Nucleus accumbens (tissue), 56 donors: ENCODE data around the gene MDN1.

Experiments used
- DNase-seq, 56 donors: peaks; one replicate each; lab custom pipeline; 2025; lab: John Stamatoyannopoulos, UW

MDN1 gene

DNA sequence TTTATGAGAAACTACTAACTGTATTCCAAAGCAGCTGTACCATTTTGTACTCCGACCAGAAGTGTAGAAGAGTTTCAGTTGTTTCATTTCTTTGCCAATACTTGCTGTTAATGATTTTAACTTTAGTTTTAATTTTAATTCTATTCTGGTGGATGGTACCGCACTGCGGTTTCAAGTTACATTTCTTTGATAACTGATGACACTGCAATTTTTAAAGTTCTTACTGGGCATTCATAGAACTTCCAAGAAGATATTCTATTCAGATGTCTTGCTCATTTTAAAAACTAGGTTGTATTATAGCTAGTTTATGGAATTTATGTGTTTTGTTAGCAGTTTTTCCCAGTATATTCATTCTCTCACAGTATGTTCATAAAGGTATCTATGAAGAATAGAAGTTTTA lies 117.2 kb downstream of the MDN1 start:
- no peak for DNase-seq

DNA sequence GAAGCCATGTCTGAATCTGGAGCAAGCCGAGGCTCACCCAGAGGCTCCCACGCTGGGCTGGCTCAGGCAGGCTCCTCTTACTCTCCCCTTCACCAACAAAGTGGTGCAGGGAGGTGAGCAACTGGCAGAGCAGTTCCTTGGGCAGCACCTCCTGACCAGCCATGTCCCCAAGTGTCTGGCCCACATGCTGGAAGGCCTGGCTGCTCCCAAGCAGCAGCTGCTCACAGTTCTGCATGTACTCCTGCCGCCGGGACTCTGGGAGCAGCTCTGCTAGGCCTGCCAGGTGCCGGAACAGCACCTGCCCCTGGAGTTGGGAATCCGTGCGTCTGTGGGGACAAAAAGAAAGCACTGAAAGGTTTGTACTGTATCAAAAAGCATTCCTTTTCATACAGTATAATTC lies 123.9 kb downstream of the MDN1 start:
- no peak for DNase-seq

DNA sequence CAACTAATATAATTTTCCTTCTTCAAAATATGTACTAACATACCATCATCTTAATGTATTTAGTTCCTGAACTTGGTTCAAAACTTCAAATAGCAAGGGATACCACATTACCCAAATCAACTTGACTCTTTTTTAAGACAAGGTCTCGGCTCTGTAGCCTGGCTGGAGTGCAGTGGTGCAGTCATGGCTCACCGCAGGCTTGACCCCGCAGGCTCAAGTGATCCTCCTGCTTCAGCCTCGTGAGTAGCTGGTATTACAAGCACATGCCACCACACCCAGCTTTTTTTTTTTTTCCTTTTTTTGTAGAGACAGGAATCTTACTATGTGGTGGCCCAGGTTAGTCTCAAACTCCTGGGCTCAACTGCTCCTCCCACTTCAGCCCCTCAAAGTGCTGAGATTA lies 125.2 kb downstream of the MDN1 start:
- no peak for DNase-seq

DNA sequence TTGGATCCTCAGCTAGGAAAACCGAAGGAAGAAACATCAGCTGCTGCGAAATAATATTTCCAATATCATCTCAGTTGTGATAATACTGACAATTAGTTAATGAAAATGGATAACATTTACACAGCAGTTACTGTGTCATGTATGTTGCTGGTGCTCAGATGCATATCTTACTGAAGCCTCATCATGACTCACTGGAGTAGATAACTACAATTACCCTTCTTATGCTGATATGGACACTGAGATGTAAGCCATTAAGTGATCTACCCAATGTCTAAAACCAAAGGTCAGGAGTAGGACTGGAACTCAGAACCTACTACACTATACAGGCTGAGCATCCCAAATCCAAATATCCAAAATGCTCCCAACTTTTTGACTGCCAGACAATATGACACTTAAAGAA lies 126.4 kb downstream of the MDN1 start:
- DNase-seq = no peak

DNA sequence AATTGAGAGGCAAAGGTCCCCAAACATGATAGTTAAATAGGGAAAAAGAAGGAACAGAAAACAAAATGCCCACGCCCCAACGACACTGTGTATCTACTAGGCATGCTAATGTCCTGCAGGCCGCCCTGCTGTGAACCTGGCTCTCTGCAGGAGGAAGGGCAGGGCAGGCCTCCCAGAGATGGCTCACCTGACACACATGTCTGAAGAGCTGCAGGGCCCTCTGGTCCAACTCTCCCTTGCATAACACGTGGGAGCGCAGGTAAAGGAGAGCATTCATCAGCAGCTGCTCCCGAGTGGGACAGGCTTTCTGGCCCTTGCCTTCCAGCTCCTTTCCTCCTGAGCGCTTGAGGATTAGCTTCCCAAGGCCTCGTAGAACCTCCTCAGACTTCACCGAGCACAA lies 127.3 kb downstream of the MDN1 start:
- DNase-seq = no peak

DNA sequence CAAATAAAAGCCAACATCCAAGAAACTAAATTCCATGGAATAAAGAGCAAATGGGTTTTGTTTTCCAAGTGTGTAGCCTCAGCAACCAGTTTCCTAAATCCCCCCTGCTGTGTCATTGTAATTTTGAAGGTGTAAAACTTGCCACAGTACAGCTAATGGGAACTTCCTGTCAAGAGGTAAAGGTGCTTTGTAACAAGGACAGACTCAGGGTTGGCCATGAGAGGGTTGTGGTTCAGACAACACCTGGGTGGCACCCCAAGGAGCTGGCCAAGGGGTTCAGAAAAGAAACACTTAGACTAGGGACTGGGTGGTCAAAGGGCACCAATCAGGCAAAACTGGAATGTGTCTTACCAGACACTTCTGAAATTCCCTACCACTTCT lies 128.7 kb downstream of the MDN1 start:
- DNase-seq = no peak

DNA sequence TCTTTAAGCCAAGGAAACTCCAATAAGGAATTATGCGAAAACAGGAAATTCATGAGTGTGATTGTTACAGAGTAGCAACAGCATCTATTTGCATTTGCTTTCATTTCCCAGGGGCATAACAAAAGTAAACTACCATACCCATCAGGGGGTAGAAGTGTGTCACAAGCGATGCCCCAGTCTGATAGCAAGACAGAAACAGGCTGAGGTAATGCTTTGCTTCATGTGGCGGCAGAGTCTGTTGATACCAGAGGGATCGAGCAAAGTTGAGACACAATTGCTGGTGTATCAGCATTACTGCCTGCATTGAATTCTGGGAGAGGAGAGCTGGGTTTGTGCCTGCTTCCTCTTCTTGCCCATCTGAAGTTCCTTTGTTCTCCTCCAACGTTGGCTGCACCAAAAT lies 129.9 kb downstream of the MDN1 start:
- peak in 52 of 56 donors; percentile 6 to 83 (median 58) for DNase-seq

DNA sequence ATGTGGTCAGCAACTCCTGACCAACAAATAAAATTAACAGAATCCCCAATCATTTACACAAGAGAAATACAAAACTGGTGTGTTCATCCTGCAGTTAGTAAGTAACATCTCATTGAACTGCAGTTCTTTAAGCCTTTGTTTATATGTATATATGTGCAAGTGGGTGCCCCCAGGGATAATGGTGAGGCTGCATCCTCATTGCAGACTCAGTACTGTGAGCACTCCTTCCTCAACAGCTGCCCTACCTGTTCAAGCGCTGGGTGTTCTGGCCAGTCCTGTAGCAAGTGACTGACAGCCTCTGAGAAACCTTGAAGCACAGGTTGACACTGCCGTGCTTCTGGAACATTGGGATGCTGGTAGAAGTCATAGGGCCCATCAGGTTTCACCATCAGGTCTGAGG lies 131.3 kb downstream of the MDN1 start:
- no peak for DNase-seq

DNA sequence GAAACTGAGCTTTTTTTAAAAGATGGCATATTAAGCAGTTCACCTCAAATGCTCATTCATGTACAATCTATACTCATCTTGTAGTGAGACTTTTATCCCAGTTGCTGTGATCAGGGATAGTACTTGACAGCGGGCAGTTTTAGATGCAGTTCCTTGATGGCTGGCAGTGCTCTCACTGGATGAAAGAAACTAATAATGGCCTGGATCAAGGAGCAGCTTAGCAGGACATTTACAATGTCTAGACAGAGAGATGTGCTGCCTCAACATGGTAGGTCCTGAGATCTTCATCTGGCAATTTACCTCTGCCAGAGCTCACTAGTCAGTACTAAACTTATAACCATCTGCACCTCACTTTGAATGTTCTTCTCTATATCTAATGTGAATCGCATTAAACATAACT lies 134.3 kb downstream of the MDN1 start:
- no peak for DNase-seq

DNA sequence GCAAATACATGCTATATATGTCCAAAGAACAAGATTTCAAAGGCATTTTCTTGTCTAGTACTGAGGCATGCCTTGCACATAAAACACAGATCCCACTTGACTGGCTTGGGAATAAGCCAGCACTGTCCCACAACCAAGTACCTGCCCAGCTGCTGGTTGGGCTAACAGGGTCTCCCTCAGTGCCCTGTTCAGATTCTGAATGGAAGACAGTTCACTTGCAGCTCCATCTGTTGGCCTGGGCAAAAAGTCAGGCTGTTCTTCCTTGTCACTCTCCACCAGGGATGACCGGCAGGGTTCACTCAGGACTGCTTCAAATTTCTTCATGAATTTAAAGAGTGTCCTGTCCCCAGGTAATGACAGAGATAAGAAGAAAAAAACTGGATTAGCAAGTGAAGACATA lies 136.6 kb downstream of the MDN1 start:
- no peak for DNase-seq

DNA sequence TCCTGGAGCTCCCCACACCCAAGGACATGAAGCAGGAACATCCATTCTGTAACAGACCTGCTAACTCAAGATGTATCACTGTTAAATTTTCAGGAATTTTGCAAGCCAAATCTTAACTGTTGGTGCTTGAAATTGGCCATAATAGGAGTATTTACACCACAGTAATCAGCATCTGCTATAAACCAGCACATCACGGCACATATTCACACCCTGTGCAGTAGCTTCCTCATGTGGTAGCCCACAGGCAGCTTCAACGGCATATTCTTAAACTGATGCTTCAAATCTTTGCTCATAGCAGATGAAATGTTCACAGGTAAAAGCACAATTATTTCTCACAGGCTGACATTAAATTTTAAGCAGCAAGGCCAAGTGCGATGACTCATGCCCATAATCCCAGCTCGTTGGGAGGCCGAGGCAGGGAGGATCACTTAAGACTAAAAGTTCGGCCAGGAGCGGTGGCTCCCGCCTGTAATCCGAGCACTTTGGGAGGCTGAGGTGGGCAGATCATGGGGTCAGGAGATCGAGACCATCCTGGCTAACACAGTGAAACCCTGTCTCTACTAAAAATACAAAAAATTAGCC lies 137.5 kb downstream of the MDN1 start:
- peak in 3 of 56 donors; percentile 6 to 10 (median 9) for DNase-seq

DNA sequence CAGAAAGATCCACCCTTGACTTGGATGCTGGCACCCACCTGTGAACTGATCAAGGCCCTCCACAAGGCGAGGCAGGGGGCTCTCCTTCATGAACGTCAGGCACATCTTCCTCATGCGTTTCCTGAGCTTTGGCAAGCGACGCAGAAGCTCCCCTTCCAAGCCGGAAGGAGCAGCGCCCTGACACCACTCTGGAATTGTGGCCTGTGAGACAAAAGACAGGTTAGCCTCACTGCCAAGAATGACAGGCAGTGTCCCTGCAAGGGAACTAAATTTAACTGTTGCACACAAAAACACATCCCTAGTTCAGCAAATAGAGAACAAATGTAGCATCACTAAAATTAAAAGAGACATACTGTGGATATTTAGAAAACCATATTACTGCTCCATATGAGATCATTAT lies 139.0 kb downstream of the MDN1 start:
- DNase-seq = no peak

DNA sequence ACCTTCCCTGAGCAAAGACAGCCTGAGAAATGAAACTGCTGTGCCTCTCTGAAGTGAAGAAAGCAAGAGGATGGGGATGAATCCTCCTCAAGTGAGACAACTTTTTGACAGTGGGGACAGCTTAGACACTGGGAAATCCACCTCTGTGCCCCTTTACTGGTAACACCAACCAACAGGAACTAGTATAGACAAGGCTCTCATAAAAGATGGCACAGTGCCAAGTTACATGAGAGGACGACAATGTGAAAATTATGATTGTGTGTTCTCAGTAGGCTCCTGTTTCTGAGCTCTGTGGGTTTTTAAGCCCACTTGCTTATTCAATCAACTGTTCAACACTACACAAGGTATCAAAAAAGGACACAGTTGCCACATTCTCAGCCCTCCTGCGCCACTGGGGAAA lies 139.4 kb downstream of the MDN1 start:
- no peak for DNase-seq

DNA sequence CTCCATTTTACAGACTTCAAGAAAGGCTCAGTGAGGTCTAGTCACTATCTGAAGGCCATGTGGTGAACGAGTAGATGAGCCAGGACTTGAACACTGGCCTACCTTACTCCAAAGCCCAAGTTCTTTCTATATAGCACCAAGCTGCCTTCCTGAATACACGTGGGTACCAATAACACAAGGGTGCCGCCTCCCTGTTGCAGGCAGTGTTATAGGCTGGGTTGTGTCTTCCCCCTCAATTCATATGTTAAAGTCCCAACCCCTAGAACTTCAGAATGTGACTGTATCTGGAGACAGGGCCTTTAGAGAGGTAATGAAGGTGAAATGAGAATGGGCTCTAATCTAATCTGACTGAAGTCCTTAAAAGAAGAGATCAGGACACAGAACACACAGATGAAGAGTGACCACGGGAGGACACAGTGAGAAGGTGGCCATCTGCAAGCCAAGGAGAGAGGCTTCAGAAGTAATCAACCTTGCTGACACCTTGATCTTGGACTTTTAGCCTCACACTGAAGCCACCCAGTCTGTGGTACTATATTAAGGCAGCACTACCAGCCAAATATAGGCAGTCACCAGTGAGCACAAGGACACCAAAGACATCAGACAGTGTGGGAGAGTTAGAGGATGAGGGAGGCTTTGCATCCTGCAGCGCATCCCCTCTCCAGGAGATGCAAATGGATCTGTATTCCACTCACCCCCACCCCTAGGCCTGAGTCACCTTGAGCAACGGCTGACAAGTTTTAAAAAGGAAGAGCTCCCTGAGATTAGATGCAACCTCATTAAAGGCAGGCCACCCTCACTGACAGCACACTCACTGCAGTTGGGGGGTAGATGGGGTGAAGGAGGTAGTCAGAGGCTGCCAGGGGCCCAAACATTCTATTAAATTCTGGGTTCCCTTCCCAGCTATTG lies 140.1 kb downstream of the MDN1 start:
- peak in 21 of 56 donors; percentile 5 to 62 (median 30) for DNase-seq

- DNase-seq = no peak
Measured at GRCh38 chr6:89678531-89678930, 141.1 kb downstream of the MDN1 start.

DNA sequence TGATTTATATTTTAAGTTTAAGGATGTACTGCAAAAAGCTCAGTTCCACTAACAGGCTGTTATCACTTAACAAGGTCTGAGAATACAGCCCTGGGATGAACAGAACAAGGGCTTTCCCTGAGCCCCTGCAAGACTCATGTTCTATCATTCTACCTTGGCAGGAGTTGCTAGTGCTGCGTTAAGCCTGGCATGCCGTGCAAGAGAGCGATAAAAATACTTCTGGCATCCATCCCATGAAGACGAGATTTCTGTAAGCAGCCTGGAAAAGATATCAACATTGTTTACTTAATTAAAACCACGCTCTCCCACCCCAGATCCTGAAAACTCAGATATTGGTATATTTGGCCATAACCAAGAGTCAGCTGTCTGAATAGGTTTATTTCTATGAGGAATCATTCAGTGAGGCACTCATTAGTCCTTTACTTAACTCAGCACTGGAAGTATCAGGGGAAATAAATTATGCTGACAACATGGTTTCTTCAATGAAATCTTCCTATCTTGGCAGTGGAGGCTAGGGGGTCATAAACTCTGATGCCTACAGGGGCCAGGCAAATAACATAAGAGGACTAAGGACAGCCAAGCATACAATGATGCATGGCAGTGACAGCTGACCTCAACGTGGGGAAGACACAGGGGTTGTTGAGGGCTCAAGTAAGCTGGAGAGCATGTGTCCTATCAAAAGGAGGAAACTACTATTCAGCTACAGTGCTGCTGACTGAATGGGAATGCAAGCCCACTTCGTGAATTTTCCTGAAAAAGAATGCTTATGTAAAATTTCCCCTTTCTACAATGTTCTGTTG lies 143.4 kb downstream of the MDN1 start:
- no peak for DNase-seq

GRCh38 chr6:89670935-89671565 lies 148.5 kb downstream of the MDN1 start:
- no peak for DNase-seq

GRCh38 chr6:89669002-89669401 lies 150.6 kb downstream of the MDN1 start:
- no peak for DNase-seq

DNA sequence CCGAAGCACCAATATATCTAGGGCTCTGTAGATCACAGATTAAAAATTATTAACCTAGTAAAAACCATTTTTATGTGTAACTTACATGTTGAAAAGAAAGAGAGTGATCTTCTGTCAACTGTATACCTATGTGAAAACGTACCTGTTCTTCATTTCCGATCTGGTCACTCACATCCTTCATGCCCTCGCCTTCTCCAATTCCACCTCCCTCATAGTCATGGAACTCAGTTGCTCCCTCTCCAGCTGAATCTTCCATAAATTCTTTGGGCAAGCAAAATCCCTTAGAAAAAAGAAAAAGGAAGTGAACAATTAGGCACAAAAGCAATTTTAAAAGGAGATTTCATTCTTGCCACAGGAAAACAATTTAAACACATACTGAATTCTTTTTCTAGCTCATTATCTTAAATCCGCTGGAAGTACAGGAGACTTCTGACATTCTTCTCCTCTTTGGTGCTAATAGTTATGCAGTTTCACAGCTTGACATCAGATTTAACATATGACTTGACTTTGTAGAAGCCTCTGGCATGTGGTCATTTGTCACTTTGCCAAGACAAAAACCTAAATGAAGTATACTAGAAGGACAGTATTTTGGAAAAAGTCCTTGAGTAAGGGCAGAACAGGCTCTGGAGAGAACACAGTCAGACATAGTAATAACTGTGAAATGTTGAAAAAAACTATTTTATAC lies 151.6 kb downstream of the MDN1 start:
- DNase-seq = no peak

DNA sequence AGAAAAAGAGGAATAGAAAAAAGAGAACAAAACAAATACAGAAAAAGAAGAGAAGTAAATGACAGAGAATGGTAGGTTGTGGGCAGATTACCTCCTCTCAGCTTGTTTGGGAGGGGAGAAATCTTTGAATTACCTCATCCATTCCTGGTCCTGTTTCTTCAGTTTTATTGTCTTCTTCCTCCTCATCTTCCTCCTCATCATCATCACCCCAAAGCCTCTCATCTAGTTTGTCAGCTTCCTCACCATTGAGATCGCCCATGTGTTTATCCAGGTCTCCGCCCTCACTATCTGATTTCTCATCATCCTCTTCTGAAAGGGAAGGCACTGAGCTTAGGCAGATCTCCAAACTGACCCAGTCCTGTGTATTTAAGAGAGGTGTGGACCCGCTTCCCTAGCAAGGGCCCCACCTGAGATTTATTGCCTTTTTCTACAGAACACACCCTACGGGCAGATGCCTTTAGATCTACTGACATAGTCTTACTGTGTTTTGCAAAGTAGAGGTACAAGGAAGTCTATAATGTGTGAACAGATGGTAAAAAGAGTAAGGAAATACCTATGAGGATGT lies 156.9 kb downstream of the MDN1 start:
- DNase-seq = no peak
